ENCODE results near the gene CIROP.
"Not testable (repeated sequence)": the region's sequence is repeated elsewhere in the genome, so short reads cannot be mapped to it uniquely, and the experiment has no call there.

Gene CIROP

DNA sequence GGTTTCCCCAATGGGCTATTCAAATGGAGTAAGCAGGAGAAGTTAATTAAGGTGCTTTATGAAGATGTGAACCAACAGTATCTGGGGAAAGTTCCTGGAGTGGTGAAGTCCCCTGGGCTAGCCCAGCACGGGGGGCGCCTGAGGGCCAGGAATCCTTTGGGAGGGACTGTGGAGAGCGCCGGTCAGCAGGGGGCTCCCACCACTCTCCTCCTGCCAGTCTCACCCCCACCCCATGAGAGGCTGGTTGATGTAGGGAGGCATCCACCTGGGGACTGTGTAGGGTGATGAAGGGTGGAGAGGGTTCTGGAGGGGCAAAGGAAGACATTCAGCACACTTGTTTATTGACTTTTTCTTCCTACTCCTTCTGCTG, 9.9 kb upstream of the CIROP start:
- TF ChIP-seq POLR2A (IDR thresholded peaks at IDR 0.05; ENCODE audit: low read depth, low read length), result no peak
- no peak for FAIRE-seq
- DNase-seq (ENCODE audit: insufficient read length, low spot score), result no peak

DNA sequence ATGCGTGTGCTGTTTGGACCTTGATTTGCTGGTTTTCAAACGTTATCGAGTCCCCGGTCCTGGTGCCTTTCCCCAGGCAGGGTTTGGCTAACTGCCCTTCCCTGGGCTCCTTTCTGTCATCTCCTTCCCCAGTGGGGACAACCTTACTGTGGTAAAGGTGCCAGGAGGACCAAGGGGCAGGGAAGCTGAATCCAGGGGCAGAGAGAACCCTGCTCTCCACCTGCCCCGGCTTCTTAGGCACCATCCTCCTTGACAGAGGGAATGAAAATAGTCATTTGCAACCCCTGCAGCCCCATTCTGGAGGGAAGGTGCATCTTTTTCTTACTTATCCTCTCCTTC, 9.3 kb upstream of the CIROP start:
- no peak for TF ChIP-seq POLR2A (IDR thresholded peaks at IDR 0.05; ENCODE audit: low read depth, low read length)
- no peak for FAIRE-seq
- DNase-seq (ENCODE audit: insufficient read length, low spot score), result no peak

DNA sequence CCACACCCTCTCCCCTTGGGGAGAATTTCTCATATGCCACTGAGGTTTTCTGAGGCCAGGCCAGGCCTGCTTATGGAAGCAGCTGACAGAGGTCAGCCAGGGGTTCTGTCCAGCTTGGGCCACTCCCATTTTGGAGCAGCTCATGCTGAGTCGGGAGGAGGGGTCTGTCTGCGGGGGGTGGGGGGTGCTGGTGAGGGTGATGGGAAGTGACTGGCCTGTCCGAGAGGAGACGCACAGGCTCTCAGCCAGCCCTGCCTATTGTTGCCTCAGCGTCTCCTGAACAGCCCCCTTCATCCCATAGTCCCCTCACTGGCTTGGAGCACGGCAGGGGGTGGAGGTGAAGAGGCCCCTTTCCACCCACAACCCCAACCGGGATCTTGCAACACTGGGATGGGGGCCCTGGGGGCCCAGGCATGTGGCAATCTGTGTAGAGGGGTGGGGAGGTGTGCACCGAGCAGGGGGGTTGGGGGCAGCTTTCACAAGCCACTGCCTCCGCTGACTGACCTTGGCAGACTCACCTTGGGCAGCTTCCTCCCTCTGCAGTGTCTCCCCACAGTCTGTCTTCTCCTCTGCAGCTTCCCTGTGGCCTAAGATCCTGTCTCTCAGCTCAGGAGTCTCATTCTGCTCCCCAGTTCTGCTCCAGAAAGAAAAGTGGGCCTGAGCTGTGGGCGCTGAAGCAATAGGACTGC, 8.8 kb upstream of the CIROP start:
- TF ChIP-seq POLR2A (IDR thresholded peaks at IDR 0.05; ENCODE audit: low read depth, low read length), result no peak
- FAIRE-seq (no peak), DNase-seq (ENCODE audit: insufficient read length, low spot score) (no peak)

DNA sequence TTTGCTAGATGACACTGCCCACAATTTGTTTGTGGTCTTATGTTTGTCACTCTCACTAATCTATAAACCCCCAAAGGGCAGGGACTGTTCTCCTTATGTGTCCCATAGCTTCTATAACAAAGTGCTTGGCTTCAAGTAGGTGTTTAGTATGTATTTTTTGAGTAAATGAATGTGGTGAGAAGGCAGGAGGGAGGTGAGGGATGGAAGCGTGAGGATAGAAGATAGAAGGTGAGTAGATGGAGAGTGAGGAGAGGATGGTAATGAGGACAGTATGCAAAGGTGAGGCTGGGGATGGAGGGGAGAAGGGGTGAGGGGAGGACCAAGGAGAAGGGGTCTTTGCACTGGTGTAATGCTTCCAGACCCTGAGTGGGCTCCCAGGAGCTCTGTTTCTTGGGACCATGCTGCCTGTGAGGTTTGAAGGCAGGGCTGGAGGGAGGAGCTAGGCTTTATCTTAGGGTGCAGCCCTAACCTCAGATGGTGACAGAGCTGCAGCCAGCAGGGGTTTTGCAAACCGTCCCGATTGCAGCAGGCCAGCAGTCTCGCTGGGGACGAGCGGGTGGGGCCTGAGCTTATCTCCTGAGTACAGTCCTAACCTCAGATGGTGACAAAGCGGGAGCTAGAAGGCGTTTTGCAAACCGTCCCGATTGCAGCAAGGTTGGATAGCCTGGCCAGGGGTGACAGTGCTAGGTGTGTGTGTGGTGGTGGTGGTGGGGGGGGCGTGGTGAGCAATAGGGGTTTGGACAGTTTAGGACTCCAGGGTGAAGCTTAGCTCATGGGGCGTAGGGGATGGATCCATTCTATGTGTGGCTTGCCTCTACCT, 7.8 kb upstream of the CIROP start:
- FAIRE-seq (no peak), DNase-seq (ENCODE audit: insufficient read length, low spot score) (no peak)
- TF ChIP-seq POLR2A (IDR thresholded peaks at IDR 0.05; ENCODE audit: low read depth, low read length), result no peak

DNA sequence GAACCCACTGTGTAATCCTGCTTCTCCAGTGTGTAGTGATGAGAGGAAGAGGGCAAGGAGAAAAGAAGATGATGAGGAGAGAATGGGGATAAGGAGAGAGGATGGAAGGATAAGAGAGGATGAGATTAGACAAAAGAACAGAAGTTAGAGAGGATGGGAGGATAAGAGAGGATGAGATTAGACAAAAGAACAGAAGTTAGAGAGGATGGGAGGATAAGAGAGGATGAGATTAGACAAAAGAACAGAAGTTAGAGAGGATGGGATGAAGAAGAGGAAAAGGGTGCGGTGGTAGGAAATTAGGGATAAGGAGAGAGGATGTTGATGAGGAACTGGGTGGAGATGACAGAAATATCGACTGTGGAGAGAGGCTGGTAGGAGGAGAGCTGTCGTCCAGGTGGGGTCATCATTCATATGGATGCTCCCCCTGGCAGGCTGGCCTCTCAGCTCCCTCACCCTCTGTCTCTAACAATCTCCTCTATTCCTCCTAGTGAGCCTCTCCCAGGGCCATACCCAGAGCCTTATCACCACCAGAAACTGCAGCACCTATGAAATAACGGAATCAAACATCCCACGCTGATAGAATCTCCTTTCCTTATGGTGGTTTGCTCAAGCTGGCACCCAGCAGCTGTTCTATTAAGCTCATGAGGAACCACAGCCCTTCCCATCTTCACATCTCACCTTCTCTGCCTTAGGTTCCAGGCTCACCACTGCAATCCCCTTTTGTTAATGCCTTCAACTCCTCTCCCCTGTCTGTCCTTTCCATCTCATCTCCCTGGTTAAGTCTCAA, 6.0 kb upstream of the CIROP start:
- TF ChIP-seq POLR2A (IDR thresholded peaks at IDR 0.05; ENCODE audit: low read depth, low read length), result no peak
- no peak for DNase-seq (ENCODE audit: insufficient read length, low spot score)
- FAIRE-seq, result no peak

DNA sequence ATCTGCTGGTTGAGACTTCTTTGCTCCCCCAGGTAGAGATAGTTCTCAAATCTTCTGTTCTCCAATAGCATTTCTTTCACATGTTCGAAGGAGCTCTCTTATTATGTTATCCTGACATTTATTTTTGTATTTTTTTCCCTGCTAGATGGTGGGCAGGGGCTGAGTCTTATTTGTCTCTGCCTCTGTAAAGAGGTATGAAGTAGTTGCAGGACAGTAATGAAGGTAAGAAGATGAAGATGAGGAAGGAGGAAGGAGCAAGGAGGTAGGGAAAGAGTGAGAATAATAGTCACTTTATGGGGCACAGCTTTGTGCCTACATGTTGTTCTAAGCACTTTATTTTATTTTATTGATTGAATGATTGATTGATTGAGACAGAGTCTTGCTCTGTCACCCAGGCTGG, 5.0 kb upstream of the CIROP start:
- no peak for DNase-seq (ENCODE audit: insufficient read length, low spot score)
- FAIRE-seq, result no peak
- TF ChIP-seq POLR2A (IDR thresholded peaks at IDR 0.05; ENCODE audit: low read depth, low read length), result no peak

DNA sequence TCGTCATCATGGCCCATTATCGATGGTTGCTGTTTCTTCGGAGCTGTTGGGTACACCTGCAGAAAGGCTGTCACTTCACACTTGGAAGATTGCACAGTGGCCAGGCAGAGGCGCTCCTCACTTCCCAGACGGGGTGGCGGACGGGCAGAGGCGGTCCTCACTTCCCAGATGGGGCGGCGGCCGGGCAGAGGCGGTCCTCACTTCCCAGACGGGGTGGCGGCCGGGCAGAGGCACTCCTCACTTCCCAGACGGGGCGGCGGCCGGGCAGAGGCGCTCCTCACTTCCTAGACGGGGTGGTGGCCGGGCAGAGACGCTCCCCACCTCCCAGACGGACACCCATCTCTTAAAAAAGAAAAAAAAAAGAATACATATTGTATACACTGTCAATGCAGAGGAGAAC, 3.4 kb upstream of the CIROP start:
- not testable (repeated sequence) for FAIRE-seq; DNase-seq (ENCODE audit: insufficient read length, low spot score)

DNA sequence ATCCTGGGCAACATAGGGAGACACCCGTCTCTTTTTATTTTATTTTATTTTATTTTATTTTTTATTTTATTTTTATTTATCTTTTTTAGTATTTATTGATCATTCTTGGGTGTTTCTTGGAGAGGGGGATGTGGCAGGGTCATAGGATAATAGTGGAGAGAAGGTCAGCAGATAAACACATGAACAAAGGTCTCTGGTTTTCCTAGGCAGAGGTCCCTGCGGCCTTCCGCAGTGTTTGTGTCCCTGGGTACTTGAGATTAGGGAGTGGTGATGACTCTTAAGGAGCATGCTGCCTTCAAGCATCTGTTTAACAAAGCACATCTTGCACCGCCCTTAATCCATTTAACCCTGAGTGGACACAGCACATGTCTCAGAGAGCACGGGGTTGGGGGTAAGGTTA, 2.8 kb upstream of the CIROP start:
- not testable (repeated sequence) for DNase-seq (ENCODE audit: insufficient read length, low spot score); FAIRE-seq

DNA sequence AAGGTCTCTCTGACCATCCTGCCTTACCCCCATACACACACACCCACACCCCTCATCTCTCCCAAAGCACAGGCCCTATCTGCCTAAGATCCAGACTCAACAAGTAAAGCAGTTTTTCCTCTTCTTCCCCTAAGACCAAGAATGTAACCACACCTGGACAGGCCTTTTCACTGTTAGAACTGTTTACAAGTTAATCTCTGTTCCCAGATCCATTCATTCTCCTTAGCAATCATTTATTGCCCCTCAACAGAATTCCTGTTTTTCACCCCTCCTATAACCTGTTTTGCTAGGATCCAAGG, 1.9 kb upstream of the CIROP start:
- TF ChIP-seq POLR2A (IDR thresholded peaks at IDR 0.05; ENCODE audit: low read depth, low read length), result no peak
- FAIRE-seq (no peak), DNase-seq (ENCODE audit: insufficient read length, low spot score) (no peak)

DNA sequence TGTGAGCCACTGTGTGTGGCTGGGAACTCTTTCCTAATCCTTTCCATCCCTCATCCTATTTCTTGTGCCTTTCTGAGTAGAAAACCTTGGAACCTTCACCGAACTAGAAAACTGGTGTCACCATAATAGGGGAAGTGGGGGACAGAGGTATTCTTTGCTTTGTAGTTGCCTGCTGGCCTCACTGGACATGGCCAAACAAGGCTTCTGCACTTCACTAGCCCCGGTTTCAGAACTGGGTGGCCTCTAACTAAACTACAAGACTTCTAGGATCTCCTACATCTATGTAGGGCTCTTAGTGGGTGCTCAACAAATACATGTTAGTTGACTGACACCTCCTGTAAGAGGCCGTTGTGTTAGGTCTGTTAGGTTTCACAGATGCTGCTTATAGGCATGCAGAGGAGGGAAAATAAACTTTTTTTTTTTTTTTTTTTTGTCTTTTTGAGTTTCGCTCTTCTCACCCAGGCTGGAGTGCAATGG, 597 bp upstream of the CIROP start:
- FAIRE-seq, result no peak
- DNase-seq (ENCODE audit: insufficient read length, low spot score), result no peak
- TF ChIP-seq POLR2A (IDR thresholded peaks at IDR 0.05; ENCODE audit: low read depth, low read length), result no peak

DNA sequence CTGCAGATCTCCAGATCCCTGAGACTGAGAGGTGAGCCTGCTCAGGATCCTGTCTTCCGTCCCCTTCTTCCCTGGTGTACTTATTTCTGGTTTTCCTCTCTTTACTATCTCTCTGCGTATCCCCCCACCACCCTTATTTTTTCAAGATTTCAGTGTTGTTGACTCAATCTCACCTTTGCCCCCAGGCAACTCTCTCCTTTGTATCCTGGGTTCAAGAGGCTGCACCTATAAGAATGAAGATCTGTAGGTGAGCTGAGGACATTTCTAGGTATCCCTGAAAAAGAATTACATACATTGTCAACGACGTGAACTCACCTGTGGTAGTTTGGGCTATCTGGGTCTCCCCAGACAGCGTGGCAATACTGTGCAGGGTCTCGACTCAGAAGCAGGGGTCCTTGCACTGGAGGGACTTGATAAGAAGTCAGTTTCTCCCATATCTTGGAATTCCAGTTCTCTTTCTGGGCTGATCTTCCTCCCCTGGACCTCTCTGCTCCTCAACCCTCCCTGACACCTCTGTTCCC, 659 bp downstream of the CIROP start:
- no peak for FAIRE-seq
- TF ChIP-seq POLR2A (IDR thresholded peaks at IDR 0.05; ENCODE audit: low read depth, low read length), result no peak

DNA sequence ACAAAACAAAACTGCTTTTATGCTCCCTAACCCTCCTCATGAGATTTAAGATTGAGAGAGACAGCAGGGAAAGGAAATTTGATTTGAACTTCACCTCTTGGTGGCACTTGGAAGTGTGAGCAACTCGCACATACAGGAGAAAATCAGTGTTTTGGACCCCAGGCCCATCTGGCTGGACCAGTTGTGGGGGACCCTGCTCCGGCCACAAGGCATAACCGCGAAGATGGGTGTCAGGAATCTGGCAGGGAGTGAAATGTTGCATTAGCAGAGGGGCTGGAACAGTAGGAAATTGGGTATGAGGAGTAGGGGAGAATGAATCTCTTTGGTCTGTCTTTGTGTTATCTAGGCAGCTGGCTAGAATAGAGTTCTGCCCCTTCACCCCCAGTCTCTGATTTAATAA, 1.2 kb downstream of the CIROP start:
- FAIRE-seq (no peak), DNase-seq (ENCODE audit: insufficient read length, low spot score) (no peak)
- TF ChIP-seq POLR2A (IDR thresholded peaks at IDR 0.05; ENCODE audit: low read depth, low read length), result no peak

More for the DNA sequence above, 659 bp downstream of the CIROP start:
- no peak for DNase-seq (ENCODE audit: insufficient read length, low spot score)

DNA sequence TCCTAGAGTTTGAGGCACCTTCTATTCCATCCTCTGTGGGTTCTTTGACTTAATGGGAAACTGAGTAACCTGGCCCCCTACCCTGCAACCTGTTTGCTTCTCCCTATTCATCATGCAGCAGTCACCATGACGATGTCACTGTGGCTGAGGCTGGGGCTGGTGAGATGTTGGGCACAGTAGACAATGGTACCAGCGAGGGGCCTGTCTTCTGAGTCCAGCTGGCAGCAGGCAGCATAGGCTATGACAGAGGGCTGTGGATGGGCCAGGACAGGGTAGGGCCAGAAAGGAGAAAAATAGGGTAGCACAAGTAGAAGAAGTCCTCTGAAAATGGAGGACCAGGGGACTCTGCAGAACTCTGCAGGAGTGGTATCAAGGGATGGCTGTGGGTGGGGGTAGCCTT, 2.0 kb downstream of the CIROP start:
- no peak for TF ChIP-seq POLR2A (IDR thresholded peaks at IDR 0.05; ENCODE audit: low read depth, low read length)
- no peak for DNase-seq (ENCODE audit: insufficient read length, low spot score)
- FAIRE-seq, result no peak

DNA sequence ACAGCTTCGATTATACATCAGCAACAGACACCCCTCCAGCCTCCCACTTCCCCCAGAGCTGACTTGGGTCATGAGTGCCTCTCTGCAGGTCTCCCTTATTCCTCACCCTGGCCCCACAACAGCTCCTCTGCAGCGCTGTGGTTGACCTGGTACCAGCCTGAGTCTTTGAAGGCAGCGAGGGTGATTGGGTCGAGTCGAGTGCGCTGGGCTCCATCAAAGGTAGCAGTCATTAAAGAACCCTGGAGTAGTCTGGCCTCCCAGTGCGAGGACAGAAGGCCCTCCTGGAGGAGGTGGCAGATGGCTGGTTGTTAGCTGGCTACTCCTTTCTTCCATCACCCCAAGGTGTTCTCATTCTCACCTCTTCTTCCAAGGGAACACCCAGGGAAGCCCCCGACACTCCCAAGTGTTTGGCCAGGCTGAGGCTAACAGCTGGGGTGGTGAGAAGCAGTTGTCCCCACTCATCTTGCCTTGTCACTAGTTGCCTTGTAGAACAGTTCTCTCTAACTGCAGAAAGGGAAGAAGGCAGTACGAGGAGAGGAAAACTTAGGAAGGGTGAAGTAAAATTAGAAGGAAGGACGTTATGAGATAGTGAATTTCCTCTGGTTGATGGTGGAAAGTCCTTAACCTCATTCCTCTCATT, 2.7 kb downstream of the CIROP start:
- TF ChIP-seq POLR2A (IDR thresholded peaks at IDR 0.05; ENCODE audit: low read depth, low read length), result no peak
- DNase-seq (ENCODE audit: insufficient read length, low spot score) (no peak), FAIRE-seq (no peak)
